ENCODE measurements around the gene ZNF557.

ZNF557 gene

GRCh38 chr19:7074705-7075282 lies 5.3 kb downstream of the ZNF557 start:
- no peak for DNase-seq (ENCODE audit: low read depth)
- no peak overlapping the region for H3K4me3 ChIP-seq (ENCODE audit: low read depth, low read length)
- no peak for TF ChIP-seq CTCF (IDR thresholded peaks at IDR 0.05; ENCODE audit: insufficient read depth, low read depth, low read length, missing control alignments)

- TF ChIP-seq CTCF (IDR thresholded peaks at IDR 0.05; ENCODE audit: insufficient read depth, low read depth, low read length, missing control alignments), result no peak
- DNase-seq (ENCODE audit: low read depth), result no peak
- H3K4me3 ChIP-seq (ENCODE audit: low read depth, low read length), result no peak overlapping the region
These were observed 6.6 kb downstream of the ZNF557 start for GRCh38 chr19:7076151-7076550.

- H3K4me3 ChIP-seq (ENCODE audit: low read depth, low read length), result no peak overlapping the region
- DNase-seq (ENCODE audit: low read depth), result no peak
- no peak for TF ChIP-seq CTCF (IDR thresholded peaks at IDR 0.05; ENCODE audit: insufficient read depth, low read depth, low read length, missing control alignments)
These were observed 8.5 kb downstream of the ZNF557 start for GRCh38 chr19:7078008-7078407.

- TF ChIP-seq CTCF (IDR thresholded peaks at IDR 0.05; ENCODE audit: insufficient read depth, low read depth, low read length, missing control alignments), result no peak
- peak; percentile 52 for DNase-seq (ENCODE audit: low read depth)
- no peak overlapping the region for H3K4me3 ChIP-seq (ENCODE audit: low read depth, low read length)
These were observed 13.8 kb downstream of the ZNF557 start for GRCh38 chr19:7083076-7083956.

GRCh38 chr19:7088999-7089398 lies 19.5 kb downstream of the ZNF557 start:
- no peak for TF ChIP-seq CTCF (IDR thresholded peaks at IDR 0.05; ENCODE audit: insufficient read depth, low read depth, low read length, missing control alignments)
- no peak for DNase-seq (ENCODE audit: low read depth)
- H3K4me3 ChIP-seq (ENCODE audit: low read depth, low read length), result no peak overlapping the region

- no peak for TF ChIP-seq CTCF (IDR thresholded peaks at IDR 0.05; ENCODE audit: insufficient read depth, low read depth, low read length, missing control alignments)
- DNase-seq (ENCODE audit: low read depth), result no peak
- H3K4me3 ChIP-seq (ENCODE audit: low read depth, low read length), result peak overlapping the region; percentile 64
These were observed 28.6 kb downstream of the ZNF557 start for GRCh38 chr19:7098096-7098495.

All from GM12865 (cell line).